ENCODE measurements around the gene DMPK. TPM values are rescaled to one million over a fixed set of nuclear protein-coding genes. Genes with fewer than 3 reads are reported as not detected.
A peak's percentile ranks its signal among the peaks of the same experiment; 100 is the strongest.
"Not testable (repeated sequence)": the region's sequence is repeated elsewhere in the genome, so short reads cannot be mapped to it uniquely, and the experiment has no call there.

The DMPK gene
- total RNA-seq, 1 donor from 2014 or later = 37.5 TPM

GRCh38 chr19:45746866-45747265, 35.4 kb downstream of the DMPK start:
- DNase-seq (ENCODE audit: low spot score) = no peak

DNA sequence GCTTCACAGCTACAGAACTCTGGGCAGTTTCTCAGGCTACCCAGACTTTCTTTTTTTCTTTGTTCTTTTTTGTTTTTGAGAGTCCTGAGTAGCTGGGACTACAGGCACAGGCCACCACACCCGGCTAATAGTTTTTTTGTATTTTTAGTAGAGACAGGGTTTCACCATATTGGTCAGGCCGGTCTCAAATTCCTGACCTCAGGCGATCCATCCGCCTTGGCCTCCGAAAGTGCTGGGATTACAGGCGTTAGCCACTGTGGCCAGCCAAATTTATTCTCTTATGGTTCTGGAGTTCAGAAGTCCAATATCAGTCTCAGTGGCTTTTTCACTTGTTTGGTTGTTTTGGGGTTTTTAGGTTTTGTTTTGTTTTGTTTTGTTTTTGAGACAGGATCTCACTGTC, 36.7 kb downstream of the DMPK start:
- no peak for DNase-seq (ENCODE audit: low spot score)

DNA sequence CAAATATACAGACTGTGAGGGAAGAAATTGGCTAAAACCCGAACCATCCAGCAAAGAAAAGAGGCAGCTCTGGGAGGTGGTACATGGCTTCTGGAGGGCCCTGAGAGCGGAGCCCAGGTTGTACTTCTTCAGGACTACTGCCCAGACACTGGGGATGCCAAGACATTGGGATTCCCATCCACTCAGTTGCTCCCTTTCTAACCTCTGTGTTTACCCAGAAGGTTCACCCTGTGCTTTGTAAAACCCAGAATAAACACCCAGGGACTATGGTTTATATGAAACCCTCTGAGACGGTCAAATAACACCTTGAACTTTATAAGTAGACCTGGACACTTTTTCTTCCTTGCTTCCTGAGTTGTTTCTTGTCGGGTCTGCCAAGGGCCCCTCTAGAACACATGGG, 39.3 kb downstream of the DMPK start:
- DNase-seq (ENCODE audit: low spot score) = no peak

DNA sequence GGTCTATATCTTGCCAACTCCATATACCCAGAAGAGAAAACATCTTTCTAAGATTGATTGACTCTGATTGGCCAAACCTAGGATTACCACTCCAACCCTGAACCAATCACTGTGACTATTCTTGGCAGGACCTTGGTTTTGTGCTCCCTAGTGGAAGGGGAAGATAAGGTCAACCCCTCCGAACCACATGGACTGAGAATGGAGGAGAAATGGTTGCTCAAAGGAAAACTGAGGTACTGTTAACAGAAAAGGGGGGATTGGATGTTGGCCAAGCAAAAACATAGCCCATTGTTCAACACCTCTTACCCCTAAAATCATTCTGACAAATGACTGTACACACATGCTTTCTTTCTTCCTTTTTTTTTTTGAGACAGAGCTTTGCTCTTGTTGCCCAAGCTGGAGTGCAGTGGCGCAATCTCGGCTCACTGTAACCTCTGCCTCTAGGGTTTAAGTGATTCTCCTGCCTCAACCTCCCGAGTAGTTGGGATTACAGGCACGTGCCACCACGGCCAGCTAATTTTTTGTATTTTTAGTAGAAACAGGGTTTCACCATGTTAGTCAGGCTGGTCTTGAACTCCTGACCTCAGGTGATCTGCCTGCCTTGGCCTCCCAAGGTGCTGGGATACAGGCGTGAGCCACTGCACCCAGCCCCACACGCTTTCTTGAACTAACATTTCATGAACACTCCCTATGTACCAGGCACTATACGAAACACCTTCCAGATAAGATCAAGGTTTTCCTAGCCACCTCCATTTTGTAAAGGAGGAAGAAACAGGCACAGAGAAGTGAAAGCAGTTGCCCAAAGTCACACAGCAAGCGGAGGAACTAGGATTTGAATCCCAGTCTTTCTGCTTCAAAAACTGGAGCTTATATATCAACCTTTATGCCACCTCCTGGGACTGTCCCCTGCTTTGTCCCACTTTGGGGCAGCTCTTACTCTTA, 42.5 kb downstream of the DMPK start:
- DNase-seq (ENCODE audit: low spot score) = no peak

DNA sequence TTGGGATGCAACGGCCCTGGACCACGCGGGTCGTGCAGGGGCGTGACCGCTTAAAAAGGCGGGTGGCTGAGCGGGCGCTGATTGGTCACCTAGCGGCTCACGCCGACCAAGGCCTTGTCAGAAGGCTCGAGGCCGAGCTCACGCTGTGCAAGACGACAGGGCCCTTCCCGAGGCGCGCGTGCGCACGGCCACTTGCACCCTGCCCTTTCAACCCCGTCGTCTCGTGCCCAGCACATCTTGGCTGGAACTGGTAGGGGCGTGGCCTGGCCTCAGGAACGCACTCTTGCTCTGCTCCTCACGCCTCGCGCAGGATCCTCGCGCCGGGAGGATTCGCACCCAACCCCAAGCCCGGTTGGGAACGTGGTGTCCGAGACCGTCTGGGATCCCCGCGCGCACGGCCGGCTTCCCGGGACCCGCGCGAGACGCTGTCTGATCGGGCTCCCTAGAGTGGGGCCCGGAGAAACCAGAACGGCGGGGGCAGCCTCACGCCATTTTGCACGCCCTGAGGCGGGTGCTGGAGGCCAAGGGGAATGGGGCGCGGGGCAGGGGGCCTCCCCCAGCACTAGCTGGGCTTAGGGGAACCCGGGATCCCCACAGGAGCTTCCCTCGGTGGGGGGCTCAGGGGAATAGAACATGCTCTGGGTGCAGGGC, 49.0 kb downstream of the DMPK start, which contains the start of gene MEIOSIN:
MEIOSIN (plus strand) TSS at position 280 of the 651 bp plus-strand sequence. CDS start 1,938 bp downstream, outside the sequence.
- no peak for DNase-seq (ENCODE audit: low spot score)

GRCh38 chr19:45730368-45731288, 51.7 kb downstream of the DMPK start, which contains the start of gene FBXO46:
Gene FBXO46 (minus strand): TSS chr19:45730896. CDS start chr19:45713495, 17,401 bp downstream.
- DNase-seq (ENCODE audit: low spot score) = peak; percentile 96

DNA sequence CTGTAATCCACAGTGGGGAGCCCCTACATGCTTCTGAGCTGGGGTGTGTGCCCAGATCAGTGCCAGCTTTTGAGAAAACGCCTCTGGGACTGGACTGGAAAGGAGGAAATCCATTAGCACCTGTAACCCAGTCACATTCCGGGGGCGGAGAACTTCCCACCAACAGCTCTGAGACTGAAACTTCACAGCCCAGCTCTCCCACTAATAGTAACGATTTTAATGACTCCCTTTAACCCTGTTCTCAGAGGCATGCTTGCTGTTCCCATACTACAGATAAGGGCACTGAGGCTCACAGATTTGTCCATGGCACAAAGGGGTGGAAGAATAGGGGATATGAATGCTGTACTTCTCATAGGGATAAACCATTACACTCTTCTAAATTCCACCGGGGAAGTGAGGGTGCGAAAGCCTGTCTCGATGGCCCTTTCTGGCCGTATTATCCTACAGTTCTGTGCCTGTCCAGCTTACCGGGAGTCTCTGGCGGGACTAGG, 52.4 kb downstream of the DMPK start:
- no peak for DNase-seq (ENCODE audit: low spot score)

GRCh38 chr19:45728683-45729082, 53.6 kb downstream of the DMPK start:
- DNase-seq (ENCODE audit: low spot score) = not testable (repeated sequence)

DNA sequence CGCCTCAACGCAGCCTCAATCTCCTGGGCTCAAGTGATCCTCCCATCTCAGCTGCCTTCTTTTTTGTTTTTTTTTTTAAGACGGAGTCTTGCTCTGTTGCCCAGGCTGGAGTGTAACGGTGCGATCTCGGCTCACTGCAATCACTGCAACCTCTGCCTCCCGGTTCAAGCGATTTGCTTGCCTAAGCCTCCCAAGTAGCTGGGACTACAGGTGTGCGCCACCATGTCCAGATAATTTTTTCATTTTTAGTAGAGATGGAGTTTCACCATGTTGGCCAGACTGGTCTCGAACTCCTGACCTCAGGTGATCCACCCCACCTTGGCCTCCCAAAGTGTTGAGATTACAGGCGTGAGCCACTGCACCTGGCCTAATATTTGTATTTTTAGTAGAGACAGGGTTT, 62.2 kb downstream of the DMPK start:
- not testable (repeated sequence) for DNase-seq (ENCODE audit: low spot score)

Other genes with a start within 250 kb of the DMPK start
- gene OPA3, start 197.7 kb downstream of the DMPK start, total RNA-seq = 12.5 TPM
- 32.7 TPM for gene GPR4, start 180.3 kb downstream of the DMPK start, total RNA-seq
- gene EML2, start 143.1 kb downstream of the DMPK start, total RNA-seq = 33.6 TPM
- gene GIPR, start 114.3 kb downstream of the DMPK start, total RNA-seq = 7.1 TPM
- gene SNRPD2, start 90.5 kb downstream of the DMPK start, total RNA-seq = 239 TPM
- gene QPCTL, start 89.8 kb downstream of the DMPK start, total RNA-seq = 7.7 TPM
- gene FBXO46, start 51.6 kb downstream of the DMPK start, total RNA-seq = 12.8 TPM
- not detected for gene MEIOSIN, start 49.1 kb downstream of the DMPK start, total RNA-seq
- 18.0 TPM for gene SIX5, start 13.2 kb downstream of the DMPK start, total RNA-seq
- gene DMWD, start 10.4 kb upstream of the DMPK start, total RNA-seq = 57.2 TPM
- gene RSPH6A, start 32.8 kb upstream of the DMPK start, total RNA-seq = not detected
- gene SYMPK, start 80.7 kb upstream of the DMPK start, total RNA-seq = 52.8 TPM
- gene FOXA3, start 81.8 kb upstream of the DMPK start, total RNA-seq = not detected
- 14.0 TPM for gene IRF2BP1, start 103.7 kb upstream of the DMPK start, total RNA-seq
- 10.2 TPM for gene MYPOP, start 120.1 kb upstream of the DMPK start, total RNA-seq
- gene NANOS2, start 132.3 kb upstream of the DMPK start, total RNA-seq = not detected
- 15.4 TPM for gene NOVA2, start 191.4 kb upstream of the DMPK start, total RNA-seq
- gene CCDC61, start 213.0 kb upstream of the DMPK start, total RNA-seq = 9.8 TPM
- 1.6 TPM for gene PGLYRP1, start 240.6 kb upstream of the DMPK start, total RNA-seq